GM12878 (cell line): ENCODE results near the gene IL1RL1. TPM values are rescaled to one million over a fixed set of nuclear protein-coding genes. Genes with fewer than 3 reads are reported as not detected.

Experiments used
- ATAC-seq: fragments of 200-7000 bp; cut with Tn5 transposase; 3 replicates; pipeline ENCODE4 v1.9.1; 2020; ENCODE audit warnings: mild to moderate bottlenecking, moderate library complexity
- BruUV-seq: library from RNA; stranded (reverse); fragments of 400-500 nt; replicated peaks from 2 replicates; lab custom pipeline; 2021; lab: Mats Ljungman, UMichigan
- CTCF ChIA-PET: fragments of 300-600 bp; sonication (Branson Sonifier 250); formaldehyde crosslinking; extraction: SDS; loops from one replicate; lab custom pipeline; 2021; ENCODE audit warnings: inconsistent platforms; lab: Yijun Ruan, JAX
- POLR2A ChIA-PET: fragments of 350-600 bp; formaldehyde crosslinking; extraction: SDS; loops from one replicate; lab custom pipeline; 2021; ENCODE audit warnings: inconsistent platforms; lab: Charles Lee
- RAD21 ChIA-PET: fragments of 300-600 bp; sonication (Branson Sonifier 250); formaldehyde crosslinking; loops from one replicate; lab custom pipeline; 2023; ENCODE audit warnings: antibody characterized with exemption; ENCODE audit not compliant: unreplicated experiment; lab: Charles Lee
- SMC1A ChIA-PET: fragments of 300-600 bp; sonication (Branson Sonifier 250); formaldehyde crosslinking; loops from one replicate; lab custom pipeline; 2023; ENCODE audit not compliant: unreplicated experiment, uncharacterized antibody; lab: Charles Lee
- DNase-seq: peaks from one replicate; pipeline ENCODE4 v3.0.0-alpha.2; 2011; ENCODE audit warnings: low read depth, low spot score
- FAIRE-seq: peaks from 3 replicates; lab custom pipeline; 2011; peaks lifted over from hg19 to GRCh38; lab: Jason Lieb, UNC
- H2AFZ ChIP-seq: 2 replicates; pipeline ENCODE4 v1.6.0; 2011; ENCODE audit warnings: low read depth, low read length, control low read depth; ENCODE audit not compliant: control insufficient read depth
- H3K27ac ChIP-seq: 2 replicates; pipeline ENCODE4 v1.5.1; 2011; ENCODE audit warnings: control low read depth; ENCODE audit not compliant: control insufficient read depth, insufficient read depth
- H3K27me3 ChIP-seq, 2 experiments: replicated peaks in 1 of 2; 2 replicates each; pipeline versions ENCODE4 v1.6.0 to v1.6.1; 2011; ENCODE audit warnings: low read length in 1 of 2; ENCODE audit not compliant: control insufficient read depth in 2 of 2, insufficient read depth in 2 of 2
- H3K36me3 ChIP-seq, 2 experiments: 2 replicates each; pipeline ENCODE4 v1.5.1; 2011; ENCODE audit warnings: low read length in 1 of 2; ENCODE audit not compliant: control insufficient read depth in 2 of 2, insufficient read depth in 2 of 2
- H3K4me1 ChIP-seq: 2 replicates; pipeline ENCODE4 v1.6.1; 2011; ENCODE audit warnings: mild to moderate bottlenecking, low read length, moderate library complexity, mixed read lengths; ENCODE audit not compliant: control insufficient read depth, insufficient read depth
- H3K4me2 ChIP-seq: 2 replicates; pipeline ENCODE4 v1.6.0; 2011; ENCODE audit warnings: control low read depth; ENCODE audit not compliant: control insufficient read depth, insufficient read depth
- H3K4me3 ChIP-seq: fragments of 200-600 bp; sonication (generic); 2 replicates; pipeline ENCODE4 v1.5.1; 2016
- H3K79me2 ChIP-seq: 2 replicates; pipeline ENCODE4 v1.6.0; 2011; ENCODE audit warnings: low read length; ENCODE audit not compliant: control insufficient read depth, insufficient read depth
- H3K9ac ChIP-seq: 2 replicates; pipeline ENCODE4 v1.8.0; 2011; ENCODE audit warnings: low read length, control low read depth, mixed read lengths; ENCODE audit not compliant: control insufficient read depth, insufficient read depth
- H3K9me3 ChIP-seq: replicated peaks from 3 replicates; pipeline ENCODE4 v1.5.1; 2011; ENCODE audit warnings: mild to moderate bottlenecking, low read length; ENCODE audit not compliant: control insufficient read depth, insufficient read depth
- H4K20me1 ChIP-seq: 2 replicates; pipeline ENCODE4 v1.6.0; 2011; ENCODE audit not compliant: control insufficient read depth, insufficient read depth
- ESRRA ChIP-seq: IDR thresholded peaks from 2 replicates; pipeline ENCODE4 v1.6.1; 2012; ENCODE audit warnings: mild to moderate bottlenecking, low read length, improper control_type of control experiment
- ETV6 ChIP-seq, 2 experiments: fragments of 450-650 bp in 1 of 2; IDR thresholded peaks in 1 of 2; conservative IDR thresholded peaks in 1 of 2; 2 replicates each; pipeline ENCODE4 v1.6.1; 2014; ENCODE audit warnings: antibody characterized with exemption in 1 of 2, borderline replicate concordance in 1 of 2, low read depth in 1 of 2, mild to moderate bottlenecking in 1 of 2, moderate library complexity in 1 of 2
- HDGF ChIP-seq: fragments of 450-650 bp; IDR thresholded peaks from 2 replicates; pipeline ENCODE4 v1.6.1; 2016; ENCODE audit warnings: antibody characterized with exemption
- MYC ChIP-seq: IDR thresholded peaks from 2 replicates; pipeline ENCODE4 v1.6.1; 2011; ENCODE audit warnings: mild to moderate bottlenecking, low read length, moderate library complexity, inconsistent platforms; ENCODE audit not compliant: insufficient read depth, insufficient replicate concordance, insufficient read length, severe bottlenecking
- NFYA ChIP-seq: IDR thresholded peaks from 2 replicates; pipeline ENCODE4 v1.6.1; 2011; ENCODE audit warnings: low read depth, mild to moderate bottlenecking, low read length, improper control_type of control experiment, borderline replicate concordance
- PML ChIP-seq: IDR thresholded peaks from 2 replicates; pipeline ENCODE4 v1.6.1; 2012; ENCODE audit warnings: low read length, inconsistent platforms
- RAD51 ChIP-seq: fragments of 450-650 bp; IDR thresholded peaks from 2 replicates; pipeline ENCODE4 v1.6.1; 2016; ENCODE audit warnings: moderate library complexity, mild to moderate bottlenecking, inconsistent platforms
- RB1 ChIP-seq: fragments of 450-650 bp; formaldehyde crosslinking; IDR thresholded peaks from 2 replicates; pipeline ENCODE4 v1.6.1; 2017; ENCODE audit warnings: mild to moderate bottlenecking, borderline replicate concordance
- RFX5 ChIP-seq: IDR thresholded peaks from 2 replicates; pipeline ENCODE4 v1.6.1; 2011; ENCODE audit warnings: low read depth, low read length, improper control_type of control experiment
- SIN3A ChIP-seq: IDR thresholded peaks from 2 replicates; pipeline ENCODE4 v1.6.1; 2012; ENCODE audit warnings: low read depth, low read length, improper control_type of control experiment
- SIX5 ChIP-seq: IDR thresholded peaks from 2 replicates; pipeline ENCODE4 v1.6.1; 2011; ENCODE audit warnings: mild to moderate bottlenecking, low read depth, low read length, moderate library complexity; ENCODE audit not compliant: severe bottlenecking
- SMAD1 ChIP-seq: fragments of 450-650 bp; IDR thresholded peaks from 2 replicates; pipeline ENCODE4 v1.6.1; 2018; ENCODE audit warnings: mild to moderate bottlenecking, low read depth; ENCODE audit not compliant: partially characterized antibody
- SMAD5 ChIP-seq: IDR thresholded peaks from 2 replicates; pipeline ENCODE4 v1.6.1; 2016; ENCODE audit warnings: antibody characterized with exemption, low read depth
- SRF ChIP-seq, 2 experiments: IDR thresholded peaks; 2 replicates each; pipeline ENCODE4 v1.6.1; 2011; ENCODE audit warnings: low read depth in 2 of 2, low read length in 2 of 2, mild to moderate bottlenecking in 1 of 2, moderate library complexity in 1 of 2
- WGBS: methylation state at CpG from one replicate; pipeline ENCODE4 v1.1.6; 2016; ENCODE audit warnings: low lambda C conversion rate; ENCODE audit not compliant: insufficient replicate concordance, insufficient coverage; ENCODE audit errors: missing lambda C conversion rate; 5-methylcytosine and 5-hydroxymethylcytosine counted together
- in situ Hi-C: fragments of 300-500 bp; cut with MboI; formaldehyde crosslinking; loops from 9 replicates; pipeline ENCODE4 v1.14.3; 2018; ENCODE audit warnings: mixed read lengths
- intact Hi-C: fragments of 100-400 bp; cut with micrococcal nuclease; formaldehyde crosslinking; loops from one replicate; pipeline ENCODE4 v1.14.2; 2022; ENCODE audit not compliant: unreplicated experiment
- polyA plus RNA-seq, 11 experiments: library from polyadenylated mRNA; depleted of rRNA in 4 of 11; unstranded in 6 of 11; stranded (reverse) in 5 of 11; fragments of >200 nt; fragmentation: Nextera tagmentation in 4 of 11; fragmentation: Illumina TruSeq in 1 of 11; extraction: Ambion mirVana in 4 of 11; extraction: Trizol in 1 of 11; gene quantifications; 1 replicate in 1 of 11; 2 replicates in 10 of 11; pipeline versions ENCODE4 v1.2.1 to v1.2.3, GENCODE V29; 2011 to 2016; ENCODE audit warnings: inconsistent platforms in 2 of 11, missing spikeins in 2 of 11, low read depth in 1 of 11
- total RNA-seq, 4 experiments: library from RNA; depleted of rRNA in 3 of 4; stranded (reverse); fragments of >200 nt in 3 of 4; fragmentation: Illumina TruSeq in 1 of 4; extraction: Trizol in 1 of 4; gene quantifications; 2 replicates each; pipeline versions ENCODE4 v1.2.1 to v1.2.3, GENCODE V29; 2013 to 2021
- TF ChIP-seq, protein P1 (sequence below): fragments of 450-650 bp; IDR thresholded peaks from 2 replicates; pipeline ENCODE4 v1.6.1; 2017; ENCODE audit warnings: mild to moderate bottlenecking, moderate library complexity
- TF ChIP-seq, protein P2 (sequence below): IDR thresholded peaks from 2 replicates; pipeline ENCODE4 v1.6.1; 2011; ENCODE audit warnings: low read depth, mild to moderate bottlenecking, low read length, moderate library complexity, borderline replicate concordance; ENCODE audit errors: extremely low read depth
- TF ChIP-seq, protein P3 (sequence below): IDR thresholded peaks from 2 replicates; pipeline ENCODE4 v1.6.1; 2012; ENCODE audit warnings: low read length, inconsistent platforms

Gene IL1RL1
- total and polyA plus RNA-seq, 10 of the 15 experiments (the other 5 are each of a cell fraction or from before 2014, with no cell fraction given): 0.08 to 0.18 TPM; not detected in 8

DNA sequence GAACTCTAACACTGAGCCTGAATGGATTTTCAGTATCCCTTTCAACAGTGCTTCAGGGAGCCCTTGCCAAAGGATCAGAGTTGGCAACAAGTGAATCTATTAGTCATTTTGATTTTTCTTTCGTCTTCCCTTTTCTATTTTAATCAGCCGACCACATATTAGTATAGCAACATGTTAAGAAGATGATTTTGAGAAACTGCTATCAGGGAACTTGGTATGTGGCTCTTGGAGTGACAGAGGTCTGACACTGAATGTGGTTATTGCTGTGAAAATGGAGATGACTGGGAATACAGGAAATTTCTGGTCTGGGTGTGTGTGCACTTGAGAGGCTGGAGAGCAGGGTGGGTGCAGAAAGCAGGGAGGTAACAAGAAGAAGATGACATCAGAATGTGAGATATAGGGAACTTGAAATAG, 28.7 kb upstream of the IL1RL1 start:
- TF ChIP-seq SMAD5 (no peak), SRF (IDR thresholded peaks at IDR 0.05; ENCODE audit: low read depth in 2 of 2, low read length in 2 of 2) (no peak), RB1 (no peak), ESRRA (no peak), SMAD1 (no peak), MYC (no peak), RAD51 (no peak), NFYA (no peak), HDGF (no peak), ETV6 (conservative IDR thresholded peaks at IDR 0.05 in 1 of 2, IDR thresholded peaks at IDR 0.05 in 1 of 2; ENCODE audit: borderline replicate concordance in 1 of 2, low read depth in 1 of 2) (no peak), RFX5 (no peak), PML (no peak), SIX5 (no peak), SIN3A (no peak)
- TF ChIP-seq, protein P1, sequence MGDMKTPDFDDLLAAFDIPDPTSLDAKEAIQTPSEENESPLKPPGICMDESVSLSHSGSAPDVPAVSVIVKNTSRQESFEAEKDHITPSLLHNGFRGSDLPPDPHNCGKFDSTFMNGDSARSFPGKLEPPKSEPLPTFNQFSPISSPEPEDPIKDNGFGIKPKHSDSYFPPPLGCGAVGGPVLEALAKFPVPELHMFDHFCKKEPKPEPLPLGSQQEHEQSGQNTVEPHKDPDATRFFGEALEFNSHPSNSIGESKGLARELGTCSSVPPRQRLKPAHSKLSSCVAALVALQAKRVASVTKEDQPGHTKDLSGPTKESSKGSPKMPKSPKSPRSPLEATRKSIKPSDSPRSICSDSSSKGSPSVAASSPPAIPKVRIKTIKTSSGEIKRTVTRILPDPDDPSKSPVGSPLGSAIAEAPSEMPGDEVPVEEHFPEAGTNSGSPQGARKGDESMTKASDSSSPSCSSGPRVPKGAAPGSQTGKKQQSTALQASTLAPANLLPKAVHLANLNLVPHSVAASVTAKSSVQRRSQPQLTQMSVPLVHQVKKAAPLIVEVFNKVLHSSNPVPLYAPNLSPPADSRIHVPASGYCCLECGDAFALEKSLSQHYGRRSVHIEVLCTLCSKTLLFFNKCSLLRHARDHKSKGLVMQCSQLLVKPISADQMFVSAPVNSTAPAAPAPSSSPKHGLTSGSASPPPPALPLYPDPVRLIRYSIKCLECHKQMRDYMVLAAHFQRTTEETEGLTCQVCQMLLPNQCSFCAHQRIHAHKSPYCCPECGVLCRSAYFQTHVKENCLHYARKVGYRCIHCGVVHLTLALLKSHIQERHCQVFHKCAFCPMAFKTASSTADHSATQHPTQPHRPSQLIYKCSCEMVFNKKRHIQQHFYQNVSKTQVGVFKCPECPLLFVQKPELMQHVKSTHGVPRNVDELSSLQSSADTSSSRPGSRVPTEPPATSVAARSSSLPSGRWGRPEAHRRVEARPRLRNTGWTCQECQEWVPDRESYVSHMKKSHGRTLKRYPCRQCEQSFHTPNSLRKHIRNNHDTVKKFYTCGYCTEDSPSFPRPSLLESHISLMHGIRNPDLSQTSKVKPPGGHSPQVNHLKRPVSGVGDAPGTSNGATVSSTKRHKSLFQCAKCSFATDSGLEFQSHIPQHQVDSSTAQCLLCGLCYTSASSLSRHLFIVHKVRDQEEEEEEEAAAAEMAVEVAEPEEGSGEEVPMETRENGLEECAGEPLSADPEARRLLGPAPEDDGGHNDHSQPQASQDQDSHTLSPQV: no peak
- TF ChIP-seq, protein P2, sequence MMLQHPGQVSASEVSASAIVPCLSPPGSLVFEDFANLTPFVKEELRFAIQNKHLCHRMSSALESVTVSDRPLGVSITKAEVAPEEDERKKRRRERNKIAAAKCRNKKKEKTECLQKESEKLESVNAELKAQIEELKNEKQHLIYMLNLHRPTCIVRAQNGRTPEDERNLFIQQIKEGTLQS: no peak
- TF ChIP-seq, protein P3, sequence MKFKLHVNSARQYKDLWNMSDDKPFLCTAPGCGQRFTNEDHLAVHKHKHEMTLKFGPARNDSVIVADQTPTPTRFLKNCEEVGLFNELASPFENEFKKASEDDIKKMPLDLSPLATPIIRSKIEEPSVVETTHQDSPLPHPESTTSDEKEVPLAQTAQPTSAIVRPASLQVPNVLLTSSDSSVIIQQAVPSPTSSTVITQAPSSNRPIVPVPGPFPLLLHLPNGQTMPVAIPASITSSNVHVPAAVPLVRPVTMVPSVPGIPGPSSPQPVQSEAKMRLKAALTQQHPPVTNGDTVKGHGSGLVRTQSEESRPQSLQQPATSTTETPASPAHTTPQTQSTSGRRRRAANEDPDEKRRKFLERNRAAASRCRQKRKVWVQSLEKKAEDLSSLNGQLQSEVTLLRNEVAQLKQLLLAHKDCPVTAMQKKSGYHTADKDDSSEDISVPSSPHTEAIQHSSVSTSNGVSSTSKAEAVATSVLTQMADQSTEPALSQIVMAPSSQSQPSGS: no peak
- ChIA-PET SMC1A (interaction anchor here (0.6 to 0.9 kb wide), 2 partner anchors 17 to 148 kb away, joined by 3 read pairs; no protein-coding TSS in a partner anchor), RAD21 (no interaction called here), POLR2A (no interaction called here), CTCF (interaction anchor here (1.3 to 2.1 kb wide), 2 partner anchors 19 to 30 kb away, joined by 4 read pairs; no protein-coding TSS in a partner anchor)
- Histone ChIP-seq H3K4me3 (no peak overlapping the region), H3K9ac (no peak overlapping the region), H2AFZ (no peak overlapping the region), H3K27ac (no peak overlapping the region), H4K20me1 (no peaks in the 10 kb centered on the region), H3K36me3 (no peaks in the 10 kb centered on the region), H3K79me2 (no peaks in the 10 kb centered on the region), H3K4me2 (no peak overlapping the region), H3K9me3 (no peaks in the 10 kb centered on the region), H3K27me3 (no peaks in the 10 kb centered on the region; a peak in 1 of 4 replicates), H3K4me1 (no peaks in the 10 kb centered on the region)
- DNase-seq: no peak
- no peak for ATAC-seq
- 11% methylated on average over 2 of the region's 2 CpGs for WGBS
- in situ Hi-C loops: no loop called here
- no peak for FAIRE-seq
- intact Hi-C loops: no loop called here
- BruUV-seq: no TSS peak
